HuH-7.5 (cell line): ENCODE data around the gene IL1R1.
"Not testable (repeated sequence)": the region's sequence is repeated elsewhere in the genome, so short reads cannot be mapped to it uniquely, and the experiment has no call there.

Experiments
- DNase-seq: peaks from one replicate; pipeline ENCODE4 v3.0.0; 2011; ENCODE audit warnings: low spot score

The IL1R1 gene, protein sequence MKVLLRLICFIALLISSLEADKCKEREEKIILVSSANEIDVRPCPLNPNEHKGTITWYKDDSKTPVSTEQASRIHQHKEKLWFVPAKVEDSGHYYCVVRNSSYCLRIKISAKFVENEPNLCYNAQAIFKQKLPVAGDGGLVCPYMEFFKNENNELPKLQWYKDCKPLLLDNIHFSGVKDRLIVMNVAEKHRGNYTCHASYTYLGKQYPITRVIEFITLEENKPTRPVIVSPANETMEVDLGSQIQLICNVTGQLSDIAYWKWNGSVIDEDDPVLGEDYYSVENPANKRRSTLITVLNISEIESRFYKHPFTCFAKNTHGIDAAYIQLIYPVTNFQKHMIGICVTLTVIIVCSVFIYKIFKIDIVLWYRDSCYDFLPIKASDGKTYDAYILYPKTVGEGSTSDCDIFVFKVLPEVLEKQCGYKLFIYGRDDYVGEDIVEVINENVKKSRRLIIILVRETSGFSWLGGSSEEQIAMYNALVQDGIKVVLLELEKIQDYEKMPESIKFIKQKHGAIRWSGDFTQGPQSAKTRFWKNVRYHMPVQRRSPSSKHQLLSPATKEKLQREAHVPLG

GRCh38 chr2:102141970-102142828 lies at the start of gene IL1R1:
Gene IL1R1, plus strand, starts transcription at chr2:102142746. Its CDS starts 14,979 bp downstream, at chr2:102157725.
- peak; percentile 75 for DNase-seq

- DNase-seq = no peak
Measured at GRCh38 chr2:102093662-102094061, 48.9 kb upstream of the IL1R1 start.

GRCh38 chr2:102094917-102095316 lies 47.6 kb upstream of the IL1R1 start:
- no peak for DNase-seq

- no peak for DNase-seq
Measured at GRCh38 chr2:102096103-102096502, 46.4 kb upstream of the IL1R1 start.

- DNase-seq = no peak
Measured at GRCh38 chr2:102098756-102099155, 43.8 kb upstream of the IL1R1 start.

GRCh38 chr2:102099536-102100298 lies 42.8 kb upstream of the IL1R1 start:
- no peak for DNase-seq

DNA sequence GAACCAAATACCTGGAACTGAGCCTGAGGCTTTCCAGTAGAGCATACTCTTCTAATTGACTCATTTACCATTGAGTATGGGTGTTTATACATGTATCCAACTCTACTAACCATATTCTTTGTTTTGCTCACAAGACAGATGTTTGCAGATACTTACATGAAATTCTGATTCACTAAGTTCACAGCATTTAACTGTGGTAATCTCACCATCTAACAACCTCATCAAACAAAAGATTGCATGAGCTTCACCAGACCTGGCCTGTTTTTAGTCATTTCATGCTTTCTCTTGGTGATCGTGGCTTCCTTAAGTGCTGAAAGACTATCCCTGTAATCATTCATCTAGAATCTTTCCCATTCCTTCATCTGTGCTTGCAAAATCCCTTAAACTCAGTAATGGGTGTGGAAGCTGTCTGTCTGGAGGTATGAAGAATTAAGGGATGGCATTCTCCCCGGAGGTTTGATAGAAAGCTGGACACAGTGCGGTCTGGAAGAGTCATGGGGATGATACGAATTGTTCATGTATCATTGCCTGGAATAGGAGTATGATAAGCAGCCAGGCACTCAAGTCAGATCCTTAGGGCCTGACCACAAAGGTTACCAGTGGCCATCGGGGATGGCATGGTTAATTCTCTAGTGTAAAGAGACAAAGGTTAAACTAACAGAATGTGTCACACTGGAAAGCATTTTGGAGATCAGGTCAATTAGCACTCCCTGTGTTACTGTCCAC lies 42.0 kb upstream of the IL1R1 start:
- DNase-seq = no peak

DNA sequence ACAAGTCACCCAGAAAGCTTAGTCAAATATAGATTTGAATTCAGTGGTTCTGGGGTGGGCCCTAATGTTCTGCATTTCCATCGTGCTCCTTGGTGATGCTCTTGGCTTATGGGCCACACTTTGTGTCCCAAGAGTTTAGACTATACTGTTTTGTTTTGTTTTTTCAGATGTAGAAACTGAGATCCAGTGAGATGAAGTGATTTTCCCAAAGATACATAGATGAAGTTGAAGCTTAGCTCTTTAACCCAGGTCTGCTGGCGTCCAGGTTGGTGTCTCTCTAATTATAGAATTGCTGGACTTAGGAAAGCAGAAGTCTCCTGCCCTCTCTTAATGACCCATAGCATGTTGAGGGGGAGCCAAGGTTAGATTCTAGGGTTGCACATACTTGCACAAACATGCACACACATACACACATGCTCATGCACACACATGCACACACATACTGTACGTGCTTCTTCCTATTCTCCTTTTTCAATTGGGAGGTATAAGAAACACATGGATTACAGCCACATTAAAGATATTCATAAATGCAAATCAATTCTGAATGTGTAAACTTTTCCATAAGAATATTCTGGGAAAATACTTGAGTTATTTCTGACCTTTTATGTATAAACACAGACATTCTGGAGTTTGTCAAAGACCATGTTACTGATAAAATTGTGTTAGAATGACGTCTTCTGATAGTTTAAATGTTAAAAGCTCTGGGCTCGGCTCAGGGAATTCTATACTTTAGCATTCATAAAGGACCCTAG lies 41.3 kb upstream of the IL1R1 start:
- DNase-seq = no peak

- no peak for DNase-seq
Measured at GRCh38 chr2:102101849-102102635, 40.5 kb upstream of the IL1R1 start.

DNA sequence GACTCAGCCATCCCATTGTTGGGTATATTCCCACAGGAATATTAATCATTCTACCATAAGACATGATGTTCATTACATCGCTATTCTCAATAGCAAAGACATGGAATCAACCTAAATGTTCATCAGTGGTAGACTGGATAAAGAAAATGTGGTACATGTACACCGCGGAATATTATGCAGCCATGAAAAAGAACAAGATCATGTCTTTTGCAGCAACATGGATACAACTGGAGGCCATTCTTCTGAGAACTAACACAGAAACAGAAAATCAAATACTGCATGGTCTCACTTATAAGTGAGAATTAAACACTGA lies 40.0 kb upstream of the IL1R1 start:
- not testable (repeated sequence) for DNase-seq

DNA sequence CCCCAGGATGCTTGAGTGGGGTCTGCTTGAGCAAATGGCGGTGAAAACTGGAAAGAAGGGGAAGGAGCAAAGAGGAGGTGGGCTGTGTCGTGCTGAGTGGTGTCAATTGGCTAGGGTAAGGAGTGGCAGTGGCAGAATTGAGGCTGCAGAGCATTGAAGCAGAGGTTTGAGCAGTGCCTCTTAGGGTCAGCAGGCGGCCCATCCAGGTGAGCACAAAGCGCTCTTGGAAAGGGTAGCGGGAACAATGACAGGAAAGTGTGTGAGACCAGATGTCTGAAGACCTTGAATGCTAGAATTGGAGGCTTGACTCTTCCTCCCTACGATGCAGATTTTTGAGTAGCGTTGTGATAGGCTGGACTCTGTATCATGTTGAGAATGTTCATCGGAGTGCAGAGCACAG lies 39.3 kb upstream of the IL1R1 start:
- no peak for DNase-seq

GRCh38 chr2:102103992-102104871 lies 38.3 kb upstream of the IL1R1 start:
- DNase-seq = no peak

GRCh38 chr2:102106133-102106556 lies 36.4 kb upstream of the IL1R1 start:
- no peak for DNase-seq

GRCh38 chr2:102106813-102107740 lies 35.5 kb upstream of the IL1R1 start:
- DNase-seq = not testable (repeated sequence)

GRCh38 chr2:102107741-102108070 lies 34.8 kb upstream of the IL1R1 start:
- DNase-seq = peak; percentile 24

GRCh38 chr2:102109016-102109415 lies 33.5 kb upstream of the IL1R1 start:
- no peak for DNase-seq

DNA sequence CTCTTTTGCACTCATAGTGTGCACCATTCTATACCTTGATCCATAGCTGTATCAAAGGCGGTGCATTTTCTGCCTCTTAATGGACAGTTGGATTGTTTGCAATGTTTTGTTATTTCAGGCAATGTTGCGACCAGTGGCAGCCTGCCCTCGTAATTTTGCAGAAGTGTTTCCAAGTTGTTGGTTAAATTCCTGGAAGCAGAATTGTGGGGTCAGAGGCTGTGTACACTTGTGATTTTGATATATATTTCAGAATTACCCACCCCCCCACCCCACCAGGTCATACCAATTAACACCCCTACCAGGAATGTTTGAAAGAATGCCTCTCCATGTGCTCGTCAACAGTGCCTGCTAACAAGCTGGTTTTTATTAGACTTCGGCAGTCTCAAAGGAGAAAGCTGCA lies 32.4 kb upstream of the IL1R1 start:
- DNase-seq = no peak
